Hindlimb muscle (tissue), 1 donor: ENCODE data around the gene FAM210A. TPM values are rescaled to one million over a fixed set of nuclear protein-coding genes. Genes with fewer than 3 reads are reported as not detected.
A peak's percentile ranks its signal among the peaks of the same experiment; 100 is the strongest.
"Not testable (repeated sequence)": the region's sequence is repeated elsewhere in the genome, so short reads cannot be mapped to it uniquely, and the experiment has no call there.

ENCODE experiments used
- DNase-seq: peaks from one replicate; pipeline ENCODE4 v3.0.0-alpha.2; 2013
- polyA plus RNA-seq: library from polyadenylated mRNA; unstranded; fragments of 120-200 nt; gene quantifications from one replicate; pipeline ENCODE4 v1.2.1, GENCODE V29; 2013; ENCODE audit not compliant: insufficient read length

The FAM210A gene
- polyA plus RNA-seq, 1 donor: 21.0 TPM

GRCh38 chr18:13700153-13700552 lies 26.2 kb downstream of the FAM210A start:
- DNase-seq: no peak

- no peak for DNase-seq
Observed at GRCh38 chr18:13696961-13697360, 29.4 kb downstream of the FAM210A start.

DNA sequence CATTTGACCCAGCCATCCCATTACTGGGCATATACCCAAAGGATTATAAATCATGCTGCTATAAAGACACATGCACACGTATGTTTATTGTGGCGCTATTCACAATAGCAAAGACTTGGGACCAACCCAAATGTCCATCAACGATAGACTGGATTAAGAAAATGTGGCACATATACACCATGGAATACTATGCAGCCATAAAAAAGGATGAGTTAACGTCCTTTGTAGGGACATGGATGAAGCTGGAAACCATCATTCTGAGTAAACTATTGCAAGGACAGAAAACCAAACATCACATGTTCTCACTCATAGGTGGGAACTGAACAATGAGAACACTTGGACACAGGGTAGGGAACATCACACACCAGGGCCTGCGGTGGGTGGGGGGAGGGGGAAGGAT lies 31.0 kb downstream of the FAM210A start:
- not testable (repeated sequence) for DNase-seq

- not testable (repeated sequence) for DNase-seq
Observed at GRCh38 chr18:13690060-13690459, 36.3 kb downstream of the FAM210A start.

- no peak for DNase-seq
Observed at GRCh38 chr18:13688191-13689136, 37.9 kb downstream of the FAM210A start.

DNA sequence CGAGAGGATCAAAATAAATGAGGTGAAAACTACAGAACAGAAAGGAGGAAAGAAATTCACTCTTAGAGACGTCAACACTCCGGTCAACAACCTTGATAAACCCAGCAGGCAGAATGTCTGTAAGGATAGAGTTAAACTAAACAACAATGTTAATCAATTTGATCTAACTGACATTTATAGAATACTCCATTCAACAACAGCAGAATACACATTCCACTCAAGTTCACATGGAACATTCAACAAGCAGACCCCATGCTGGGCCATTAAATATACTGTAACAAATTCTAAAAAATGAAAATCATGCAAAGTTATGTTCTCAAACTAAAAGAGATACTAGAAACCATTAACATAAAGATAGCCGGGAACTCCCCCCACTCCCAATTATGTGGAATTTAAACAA lies 41.8 kb downstream of the FAM210A start:
- DNase-seq: no peak

DNA sequence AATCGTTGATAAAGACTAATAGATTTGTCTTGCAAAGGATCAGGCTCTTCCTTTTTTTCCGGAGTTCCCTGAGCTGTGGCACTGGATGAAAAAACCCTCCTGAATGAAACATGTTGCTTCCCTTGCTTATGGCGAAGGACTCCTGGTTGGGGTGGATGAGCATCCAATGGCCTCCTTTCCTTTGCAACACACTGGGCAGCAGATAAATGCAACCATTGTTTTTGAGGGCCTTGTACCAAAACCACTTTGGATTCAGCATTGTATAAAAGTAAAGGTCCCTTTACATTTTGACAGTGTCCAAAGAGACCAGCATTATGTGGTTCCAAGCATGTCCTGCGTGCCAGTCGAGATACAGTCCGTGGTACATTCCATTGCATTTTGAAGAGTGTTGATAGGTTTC lies 44.7 kb downstream of the FAM210A start:
- no peak for DNase-seq

- no peak for DNase-seq
Observed at GRCh38 chr18:13680612-13681011, 45.7 kb downstream of the FAM210A start.

DNA sequence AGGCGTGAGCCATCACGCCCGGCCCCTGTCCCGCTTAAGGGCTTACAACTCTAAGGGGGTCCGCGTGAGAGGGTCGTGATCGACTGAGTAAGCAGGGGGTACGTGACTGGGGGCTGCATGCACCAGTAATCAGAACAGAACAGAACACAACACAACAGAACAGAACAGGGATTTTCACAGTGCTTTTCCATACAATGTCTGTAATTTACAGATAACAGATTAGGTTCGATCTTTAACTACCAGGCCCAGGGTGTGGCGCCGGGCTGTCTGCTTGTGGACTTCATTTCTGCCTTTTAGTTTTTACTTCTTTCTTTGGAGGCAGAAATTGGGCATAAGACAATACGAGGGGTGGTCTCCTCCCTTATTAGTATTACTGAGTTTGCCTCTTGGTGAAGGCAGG lies 49.0 kb downstream of the FAM210A start:
- DNase-seq: not testable (repeated sequence)

GRCh38 chr18:13676471-13676870 lies 49.9 kb downstream of the FAM210A start:
- DNase-seq: no peak

GRCh38 chr18:13672657-13673056 lies 53.7 kb downstream of the FAM210A start:
- no peak for DNase-seq

DNA sequence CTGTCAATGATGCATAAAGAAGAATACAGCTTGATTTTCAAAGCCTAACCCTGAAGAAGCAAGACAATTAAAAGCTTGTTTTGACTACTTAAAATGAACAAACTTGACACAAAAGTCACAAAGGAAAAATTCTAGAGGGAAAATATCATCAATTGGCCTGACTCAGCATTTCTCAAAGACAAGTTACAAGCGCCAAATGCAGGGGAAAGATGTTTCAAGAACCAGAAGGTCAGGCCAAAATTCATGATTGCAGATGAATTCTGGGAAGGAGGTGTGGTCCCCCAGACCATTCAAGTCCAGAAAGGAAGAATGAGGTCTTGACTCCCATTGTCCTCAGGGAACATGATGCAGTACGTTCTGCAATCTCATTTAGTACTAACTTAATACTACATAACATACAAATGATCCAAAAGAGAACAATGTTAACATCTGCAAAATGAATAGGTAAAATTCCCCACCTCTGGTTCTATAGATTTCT lies 64.5 kb downstream of the FAM210A start:
- peak; percentile 32 for DNase-seq

- DNase-seq: no peak
Observed at GRCh38 chr18:13661051-13661778, 65.1 kb downstream of the FAM210A start.

- no peak for DNase-seq
Observed at GRCh38 chr18:13660510-13660909, 65.8 kb downstream of the FAM210A start.

- no peak for DNase-seq
Observed at GRCh38 chr18:13658436-13659204, 67.7 kb downstream of the FAM210A start.

GRCh38 chr18:13657974-13658373 lies 68.4 kb downstream of the FAM210A start:
- DNase-seq: no peak

DNA sequence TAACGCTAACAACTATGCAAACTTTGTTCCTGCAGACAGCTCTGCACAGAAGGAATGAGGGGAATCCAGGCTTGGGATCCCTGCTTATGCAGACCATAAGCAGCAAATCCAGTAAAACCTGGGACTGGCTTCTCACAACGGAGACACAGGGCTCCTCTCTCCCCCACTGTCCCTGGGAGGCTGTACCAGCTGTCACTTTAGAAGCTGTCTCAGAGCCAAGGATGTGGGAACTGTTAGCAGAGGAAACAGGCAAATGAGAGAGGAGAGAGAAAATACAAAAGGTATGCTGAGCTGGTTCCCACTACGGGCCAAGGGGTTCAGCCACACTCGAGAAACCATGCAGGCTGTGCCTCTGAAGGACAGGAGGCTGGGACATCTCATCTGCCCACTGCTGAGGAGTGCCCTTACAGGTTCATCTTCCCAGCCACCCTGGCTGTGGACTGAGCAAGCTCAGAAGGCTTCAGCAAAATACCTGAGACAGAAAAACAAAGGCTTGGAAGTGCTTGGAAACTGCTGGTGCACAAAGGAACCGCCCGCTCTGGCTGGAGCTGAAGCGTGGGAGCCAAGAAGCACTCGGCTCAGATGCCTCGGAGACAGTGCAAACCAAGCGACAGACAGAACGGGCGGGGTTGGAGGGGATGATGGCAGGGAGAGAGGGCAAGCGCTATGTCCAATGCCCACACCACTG lies 72.5 kb downstream of the FAM210A start:
- no peak for DNase-seq

GRCh38 chr18:13649397-13650390 lies 76.7 kb downstream of the FAM210A start:
- DNase-seq: no peak

DNA sequence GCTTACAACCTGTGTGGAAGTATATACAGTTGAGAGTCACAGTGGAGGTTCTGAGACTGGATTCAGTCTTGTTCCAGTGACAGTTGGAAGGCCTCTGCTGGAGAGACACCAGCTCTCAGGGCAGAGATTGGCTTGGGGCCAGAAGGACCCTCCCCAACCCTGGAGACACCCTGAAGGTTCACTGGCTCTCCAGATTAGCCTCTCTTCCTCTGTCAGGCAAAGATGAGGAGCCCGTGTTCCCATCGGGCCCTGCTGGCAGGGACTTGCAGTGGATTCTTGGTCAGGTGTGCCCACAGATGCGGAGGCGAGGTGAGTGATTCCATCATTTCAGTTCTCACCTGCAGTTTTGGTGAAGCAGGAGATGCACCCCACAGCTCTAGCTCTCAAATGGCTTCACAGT lies 78.6 kb downstream of the FAM210A start:
- DNase-seq: no peak

DNA sequence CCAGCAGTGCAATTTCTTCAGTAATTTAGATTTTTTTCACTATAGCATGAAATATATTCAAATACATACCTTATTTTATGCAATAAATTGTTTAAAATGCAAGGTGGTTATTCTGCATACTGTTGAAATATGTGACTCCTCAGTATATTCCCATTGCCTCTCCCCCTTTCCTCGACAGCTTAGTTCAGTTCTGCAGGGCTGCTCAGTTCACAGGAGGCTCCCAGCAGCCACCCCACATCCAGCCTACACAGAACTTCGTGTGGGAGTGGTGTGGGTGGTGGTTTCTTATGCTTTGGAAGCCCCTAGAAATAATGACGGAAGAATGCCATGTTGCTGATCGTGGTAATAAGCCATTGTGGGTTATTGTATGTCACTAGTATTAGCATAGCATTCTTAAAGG lies 79.7 kb downstream of the FAM210A start:
- no peak for DNase-seq

DNA sequence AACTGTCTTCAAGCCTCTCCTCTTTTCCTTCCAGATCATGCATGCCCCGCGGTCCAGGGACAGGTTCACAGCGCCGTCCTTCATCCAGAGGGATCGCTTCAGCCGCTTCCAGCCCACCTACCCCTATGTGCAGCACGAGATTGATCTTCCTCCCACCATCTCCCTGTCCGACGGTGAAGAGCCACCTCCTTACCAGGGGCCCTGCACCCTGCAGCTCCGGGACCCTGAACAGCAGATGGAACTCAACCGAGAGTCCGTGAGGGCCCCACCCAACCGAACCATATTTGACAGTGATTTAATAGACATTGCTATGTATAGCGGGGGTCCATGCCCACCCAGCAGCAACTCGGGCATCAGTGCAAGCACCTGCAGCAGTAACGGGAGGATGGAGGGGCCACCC lies 81.3 kb downstream of the FAM210A start:
- DNase-seq: no peak
